ENCODE data around the gene ZSCAN20.

DNA sequence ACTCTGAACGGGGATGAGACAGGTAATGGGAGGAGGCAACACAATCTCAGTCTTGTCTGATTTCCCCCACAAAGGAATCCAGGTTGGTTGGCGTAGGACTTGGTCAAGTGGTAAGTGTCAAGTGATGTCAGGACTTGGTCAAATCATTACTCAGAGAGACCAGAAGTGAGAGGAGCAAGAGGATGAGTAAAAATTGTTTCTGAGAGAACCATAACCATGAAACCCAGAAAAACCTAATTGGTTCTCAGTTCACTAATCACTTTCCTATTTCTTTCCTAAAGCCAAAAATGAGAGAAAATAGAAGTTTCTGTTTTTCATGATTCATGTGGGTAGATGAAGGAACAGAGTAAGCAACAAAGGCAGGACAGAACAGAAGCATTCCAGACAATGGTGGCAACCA, 46.5 kb upstream of the ZSCAN20 start:
- TF ChIP-seq, protein P1, sequence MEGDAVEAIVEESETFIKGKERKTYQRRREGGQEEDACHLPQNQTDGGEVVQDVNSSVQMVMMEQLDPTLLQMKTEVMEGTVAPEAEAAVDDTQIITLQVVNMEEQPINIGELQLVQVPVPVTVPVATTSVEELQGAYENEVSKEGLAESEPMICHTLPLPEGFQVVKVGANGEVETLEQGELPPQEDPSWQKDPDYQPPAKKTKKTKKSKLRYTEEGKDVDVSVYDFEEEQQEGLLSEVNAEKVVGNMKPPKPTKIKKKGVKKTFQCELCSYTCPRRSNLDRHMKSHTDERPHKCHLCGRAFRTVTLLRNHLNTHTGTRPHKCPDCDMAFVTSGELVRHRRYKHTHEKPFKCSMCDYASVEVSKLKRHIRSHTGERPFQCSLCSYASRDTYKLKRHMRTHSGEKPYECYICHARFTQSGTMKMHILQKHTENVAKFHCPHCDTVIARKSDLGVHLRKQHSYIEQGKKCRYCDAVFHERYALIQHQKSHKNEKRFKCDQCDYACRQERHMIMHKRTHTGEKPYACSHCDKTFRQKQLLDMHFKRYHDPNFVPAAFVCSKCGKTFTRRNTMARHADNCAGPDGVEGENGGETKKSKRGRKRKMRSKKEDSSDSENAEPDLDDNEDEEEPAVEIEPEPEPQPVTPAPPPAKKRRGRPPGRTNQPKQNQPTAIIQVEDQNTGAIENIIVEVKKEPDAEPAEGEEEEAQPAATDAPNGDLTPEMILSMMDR (IDR thresholded peaks at IDR 0.05; ENCODE audit: low read depth, low read length, poor library complexity, severe bottlenecking), result no peak
- no peak for TF ChIP-seq EZH2phosphoT487 (IDR thresholded peaks at IDR 0.05; ENCODE audit: borderline replicate concordance, low read length)
